T-helper 1 cell treated with Interleukin-12 subunit alpha and Interleukin-12 subunit beta and Interleukin-4 antibody, amounts not matched to agents 30 μg/mL and 1 μg/mL, for 36 hours (primary cell): ENCODE data around the gene FABP1.

Source experiments
- H3K27ac Mint-ChIP-seq: one replicate; pipeline ENCODE4 v1.8.0; 2021; ENCODE audit warnings: mild to moderate bottlenecking, mixed read lengths
- H3K27me3 Mint-ChIP-seq: one replicate; pipeline ENCODE4 v1.8.0; 2021; ENCODE audit warnings: low read depth, mixed read lengths
- H3K36me3 Mint-ChIP-seq: one replicate; pipeline ENCODE4 v1.8.0; 2021; ENCODE audit warnings: low read depth, mixed read lengths
- H3K4me1 Mint-ChIP-seq: one replicate; pipeline ENCODE4 v1.8.0; 2021; ENCODE audit warnings: low read depth, mixed read lengths
- H3K4me3 Mint-ChIP-seq: one replicate; pipeline ENCODE4 v1.8.0; 2021; ENCODE audit warnings: mild to moderate bottlenecking, moderate library complexity, mixed read lengths
- H3K9me3 Mint-ChIP-seq: one replicate; pipeline ENCODE4 v1.8.0; 2021; ENCODE audit warnings: mixed read lengths

The FABP1 gene

DNA sequence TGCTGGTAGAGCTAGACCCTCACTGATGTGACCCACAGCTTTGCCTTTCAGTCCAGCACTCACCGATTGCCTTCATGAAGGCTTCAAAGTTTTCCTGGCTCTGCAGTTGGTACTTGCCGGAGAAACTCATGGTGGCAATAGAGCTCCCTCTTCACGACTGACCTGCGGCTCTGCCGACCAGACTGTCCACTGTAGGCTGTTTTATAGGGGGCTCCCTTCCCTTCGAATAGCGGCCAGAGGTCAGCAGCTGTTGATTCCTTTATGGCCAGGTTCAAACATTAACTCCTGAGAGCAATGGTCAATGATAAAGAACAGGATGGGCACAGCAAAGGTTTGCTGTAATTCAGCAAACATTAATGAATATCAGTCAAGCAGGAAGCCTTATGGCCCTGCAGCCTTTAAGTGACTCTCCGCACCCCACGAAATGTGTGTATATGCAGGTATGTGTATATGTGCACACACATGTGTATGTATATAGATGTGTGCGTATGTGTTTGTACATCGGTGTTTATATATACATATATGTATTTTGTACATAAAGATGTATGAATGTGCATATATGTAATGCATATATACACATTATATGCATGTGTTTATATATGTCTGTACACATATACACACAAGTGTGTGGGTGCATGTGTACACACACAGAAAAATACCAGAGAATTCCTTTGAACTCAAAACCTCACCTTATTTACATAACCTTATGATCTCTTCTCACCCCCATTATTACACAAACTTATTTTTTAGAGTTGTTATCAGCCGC, at the start of gene FABP1:
FABP1 (minus strand) TSS at position 175 of the 766 bp plus-strand sequence; CDS start at position 130, 45 bp downstream.
- Mint-ChIP-seq H3K27ac (no peak within 1 kb of the TSS), H3K27me3 (peaks cover 6% of the 10 kb centered on the region), H3K36me3 (no peaks in the 10 kb centered on the region), H3K4me3 (no peak within 1 kb of the TSS), H3K4me1 (no peaks in the 10 kb centered on the region), H3K9me3 (no peaks in the 10 kb centered on the region)

DNA sequence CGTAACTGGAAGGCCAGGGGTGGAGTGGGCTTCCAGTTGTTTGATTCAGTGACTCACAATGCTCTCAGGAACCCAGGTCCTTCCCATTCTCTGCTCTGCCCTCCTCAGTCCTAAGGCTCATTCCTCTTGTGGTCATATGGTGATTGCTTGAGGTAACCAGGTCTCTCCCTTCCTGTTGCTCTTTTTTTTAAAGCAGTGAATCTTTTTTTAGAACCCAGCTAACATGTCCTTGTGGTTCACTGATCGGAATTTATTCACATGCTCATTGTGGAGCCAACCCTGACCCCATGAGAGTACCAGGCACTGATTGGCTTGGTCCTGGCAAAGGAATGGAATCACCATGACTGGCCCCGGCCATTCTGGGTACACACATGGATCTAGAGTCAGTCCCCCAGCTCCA, 49.7 kb upstream of the FABP1 start:
- H3K4me3 Mint-ChIP-seq, result no peak overlapping the region

DNA sequence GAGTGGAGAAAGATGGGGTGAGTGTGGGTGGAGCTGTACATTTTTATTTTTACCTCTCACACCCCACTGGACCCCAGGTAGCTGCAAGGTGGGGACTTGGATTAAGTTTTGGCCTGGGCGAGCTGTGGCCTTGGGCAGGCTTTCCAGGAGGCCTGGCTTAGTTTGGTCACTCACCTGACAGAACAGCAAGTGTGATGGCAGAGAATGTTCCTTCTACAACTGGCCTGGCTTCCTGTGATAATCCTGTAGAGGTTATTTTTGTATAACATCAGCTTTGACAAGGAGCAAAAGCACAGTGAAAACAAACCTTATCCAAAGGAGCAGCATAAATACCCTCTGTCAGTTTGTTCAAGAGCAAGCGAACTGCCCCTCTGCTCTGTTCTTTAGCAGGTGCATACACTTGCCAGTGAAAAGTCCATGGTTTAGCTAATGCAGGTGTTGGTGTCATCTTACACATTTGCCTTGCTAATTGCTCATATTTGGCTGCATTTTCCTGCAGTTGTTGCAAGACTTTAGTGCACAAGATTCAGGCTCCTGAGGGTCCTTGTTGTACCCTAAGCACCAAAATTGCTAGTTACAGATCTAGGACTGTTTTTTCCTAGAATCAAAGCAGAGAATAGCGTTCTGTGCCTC, 48.6 kb upstream of the FABP1 start:
- H3K27me3 Mint-ChIP-seq, result peaks cover 19% of the 10 kb centered on the region
- no peaks in the 10 kb centered on the region for H3K9me3 Mint-ChIP-seq
- H3K27ac Mint-ChIP-seq, result no peak overlapping the region
- H3K4me1 Mint-ChIP-seq, result peaks cover 1% of the 10 kb centered on the region
- H3K4me3 Mint-ChIP-seq, result no peak overlapping the region
- H3K36me3 Mint-ChIP-seq, result no peaks in the 10 kb centered on the region

More for the DNA sequence above, 49.7 kb upstream of the FABP1 start:
- Mint-ChIP-seq H3K4me1 (peaks cover 10% of the 10 kb centered on the region), H3K9me3 (no peaks in the 10 kb centered on the region), H3K27ac (no peak overlapping the region), H3K36me3 (no peaks in the 10 kb centered on the region), H3K27me3 (peaks cover 13% of the 10 kb centered on the region)

DNA sequence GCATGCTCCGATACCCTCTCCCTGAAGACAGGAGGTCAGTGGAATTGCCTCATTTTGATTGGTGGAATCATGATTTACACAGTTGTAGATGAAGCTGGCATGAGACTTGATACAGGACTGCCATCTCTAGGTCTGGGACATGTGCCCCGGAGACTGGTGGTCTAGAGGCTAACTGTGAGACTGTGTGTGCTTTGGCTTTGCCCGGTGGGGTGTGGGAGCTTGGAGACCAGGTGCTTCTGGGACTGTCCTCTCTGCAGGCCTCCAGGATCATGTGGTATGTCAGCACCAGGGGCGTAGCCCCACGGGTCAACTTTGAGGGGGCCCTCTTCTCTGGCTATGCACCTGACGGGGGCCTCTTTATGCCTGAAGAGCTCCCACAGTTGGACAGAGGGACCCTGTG, 45.0 kb upstream of the FABP1 start:
- Mint-ChIP-seq H3K27ac (no peak overlapping the region), H3K36me3 (peaks cover 2% of the 10 kb centered on the region), H3K27me3 (peaks cover 34% of the 10 kb centered on the region), H3K9me3 (no peaks in the 10 kb centered on the region), H3K4me3 (no peak overlapping the region), H3K4me1 (peaks cover 2% of the 10 kb centered on the region)

DNA sequence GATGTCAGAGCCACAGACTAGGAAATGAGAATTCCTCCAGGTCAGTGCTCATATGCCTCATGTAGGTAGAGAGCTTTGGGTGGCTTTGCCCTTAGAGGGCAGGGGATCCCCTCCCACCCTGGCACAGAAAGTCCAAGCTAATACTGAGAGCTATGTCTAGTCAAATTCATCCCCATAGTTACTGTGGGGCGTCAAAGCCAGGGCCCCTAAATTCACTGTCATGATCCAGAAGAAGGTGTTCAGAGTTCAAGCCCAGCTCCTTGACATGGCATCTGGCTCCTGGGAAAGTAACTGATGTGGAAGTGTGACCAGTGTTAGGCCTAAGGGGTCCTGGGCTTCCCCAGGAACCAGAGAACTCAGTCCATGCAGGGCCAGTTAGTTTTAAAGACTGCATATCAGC, 44.1 kb upstream of the FABP1 start:
- peaks cover 2% of the 10 kb centered on the region for H3K36me3 Mint-ChIP-seq
- H3K4me1 Mint-ChIP-seq, result peaks cover 2% of the 10 kb centered on the region
- no peaks in the 10 kb centered on the region for H3K9me3 Mint-ChIP-seq
- no peak overlapping the region for H3K27ac Mint-ChIP-seq
- H3K4me3 Mint-ChIP-seq, result no peak overlapping the region
- H3K27me3 Mint-ChIP-seq, result peaks cover 28% of the 10 kb centered on the region

DNA sequence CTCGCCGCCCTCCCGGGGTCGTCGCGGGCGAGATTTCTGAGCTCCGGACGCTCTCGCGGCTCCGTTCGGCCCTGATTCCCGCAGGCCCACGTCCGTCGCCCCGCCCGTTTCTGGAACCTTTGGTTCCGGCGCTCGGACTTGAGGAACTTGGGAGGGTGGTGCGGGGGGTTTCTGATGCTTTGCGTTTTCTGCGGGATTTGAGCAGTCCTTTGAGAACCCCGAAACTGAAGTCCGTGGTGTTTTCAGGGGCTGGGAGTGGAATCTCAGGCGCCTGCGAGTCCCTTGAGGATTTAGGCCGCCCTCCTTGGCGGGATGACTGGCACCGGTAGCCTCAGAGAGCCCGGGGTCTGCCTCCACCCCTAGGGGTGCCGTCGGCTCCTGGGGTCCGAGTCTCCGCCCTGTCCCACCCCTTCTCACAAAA, 42.6 kb upstream of the FABP1 start:
- no peak overlapping the region for H3K27ac Mint-ChIP-seq
- peaks cover 2% of the 10 kb centered on the region for H3K4me1 Mint-ChIP-seq
- H3K36me3 Mint-ChIP-seq, result peaks cover 2% of the 10 kb centered on the region
- no peaks in the 10 kb centered on the region for H3K9me3 Mint-ChIP-seq
- H3K27me3 Mint-ChIP-seq, result peaks cover 27% of the 10 kb centered on the region
- H3K4me3 Mint-ChIP-seq, result peak overlapping the region; percentile 74

DNA sequence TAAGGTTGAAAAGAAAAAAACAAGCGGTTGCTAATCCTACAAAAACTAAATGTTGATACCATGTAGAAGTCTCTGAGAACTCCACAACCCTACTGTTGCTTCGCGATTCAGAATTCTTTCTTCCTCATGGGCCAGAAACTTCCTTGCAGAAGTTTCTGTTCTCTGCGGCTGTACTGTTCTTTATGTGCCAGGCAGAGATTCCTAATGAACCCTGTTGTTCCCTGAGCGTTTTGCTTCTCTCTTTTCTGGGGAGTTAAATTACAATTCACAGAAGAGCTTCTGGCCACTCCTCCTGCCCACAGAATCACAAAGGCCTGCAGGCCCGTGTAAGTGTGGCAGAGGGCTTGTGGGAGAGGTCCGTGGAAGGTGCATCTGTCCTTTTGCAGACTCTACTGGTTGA, 40.5 kb upstream of the FABP1 start:
- no peak overlapping the region for H3K4me3 Mint-ChIP-seq
- H3K27ac Mint-ChIP-seq, result no peak overlapping the region
- H3K9me3 Mint-ChIP-seq, result no peaks in the 10 kb centered on the region
- H3K27me3 Mint-ChIP-seq, result peaks cover 33% of the 10 kb centered on the region
- H3K36me3 Mint-ChIP-seq, result peaks cover 2% of the 10 kb centered on the region
- H3K4me1 Mint-ChIP-seq, result peaks cover 2% of the 10 kb centered on the region

DNA sequence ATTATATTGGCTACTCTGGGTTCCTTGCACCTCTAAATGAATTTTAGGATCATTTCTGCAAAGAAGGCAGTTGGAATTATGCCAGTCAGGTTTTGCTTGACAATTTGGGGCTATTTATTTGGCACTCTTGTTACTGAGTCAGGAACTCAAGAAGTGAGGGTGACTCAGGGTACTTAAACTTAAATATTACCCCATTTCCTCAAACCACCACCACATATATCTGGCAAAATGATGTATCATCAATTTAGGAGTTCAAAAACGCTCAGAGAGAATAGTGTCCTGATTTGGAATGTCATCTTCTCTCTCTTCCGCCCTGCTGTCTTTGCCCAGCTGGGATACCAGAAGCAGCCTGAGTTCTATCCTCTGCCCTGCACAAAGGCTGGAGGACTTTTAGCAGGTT, 39.9 kb upstream of the FABP1 start:
- Mint-ChIP-seq H3K4me1 (peaks cover 2% of the 10 kb centered on the region), H3K4me3 (no peak overlapping the region), H3K27ac (no peak overlapping the region), H3K9me3 (no peaks in the 10 kb centered on the region), H3K36me3 (peaks cover 2% of the 10 kb centered on the region), H3K27me3 (peaks cover 33% of the 10 kb centered on the region)

DNA sequence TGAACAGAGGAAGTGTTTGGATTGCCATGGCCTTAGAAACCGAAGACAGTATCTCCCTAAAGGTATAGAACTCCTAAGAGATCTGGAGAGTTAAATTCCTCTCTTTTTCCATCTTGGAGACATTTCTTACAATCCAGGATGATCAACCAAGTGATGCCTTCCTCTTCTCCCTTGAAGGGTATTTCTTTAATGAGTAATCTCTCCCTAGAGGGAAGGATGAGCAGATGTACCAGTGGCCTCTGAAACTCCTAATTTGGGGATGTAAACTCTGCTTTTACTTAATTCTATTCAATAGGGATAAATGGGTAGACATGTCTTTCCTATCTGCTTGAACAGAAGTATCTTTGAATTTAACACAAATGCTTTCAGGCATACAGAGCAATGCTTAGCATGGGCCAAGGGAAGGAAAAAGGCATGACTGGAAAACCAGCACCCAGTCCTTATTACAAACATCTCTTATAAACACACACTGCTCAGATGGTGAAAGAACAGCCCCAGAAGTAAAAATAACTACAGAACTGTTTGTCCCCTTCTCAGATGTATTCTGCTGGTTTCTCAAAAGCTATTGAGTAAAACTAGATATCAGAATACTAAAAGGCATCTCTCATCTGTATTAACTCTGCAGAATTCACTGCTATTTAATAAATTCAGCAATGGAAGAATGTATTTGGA, 37.6 kb upstream of the FABP1 start:
- Mint-ChIP-seq H3K4me1 (no peaks in the 10 kb centered on the region), H3K4me3 (no peak overlapping the region), H3K27me3 (peaks cover 15% of the 10 kb centered on the region), H3K9me3 (no peaks in the 10 kb centered on the region), H3K27ac (no peak overlapping the region), H3K36me3 (no peaks in the 10 kb centered on the region)

DNA sequence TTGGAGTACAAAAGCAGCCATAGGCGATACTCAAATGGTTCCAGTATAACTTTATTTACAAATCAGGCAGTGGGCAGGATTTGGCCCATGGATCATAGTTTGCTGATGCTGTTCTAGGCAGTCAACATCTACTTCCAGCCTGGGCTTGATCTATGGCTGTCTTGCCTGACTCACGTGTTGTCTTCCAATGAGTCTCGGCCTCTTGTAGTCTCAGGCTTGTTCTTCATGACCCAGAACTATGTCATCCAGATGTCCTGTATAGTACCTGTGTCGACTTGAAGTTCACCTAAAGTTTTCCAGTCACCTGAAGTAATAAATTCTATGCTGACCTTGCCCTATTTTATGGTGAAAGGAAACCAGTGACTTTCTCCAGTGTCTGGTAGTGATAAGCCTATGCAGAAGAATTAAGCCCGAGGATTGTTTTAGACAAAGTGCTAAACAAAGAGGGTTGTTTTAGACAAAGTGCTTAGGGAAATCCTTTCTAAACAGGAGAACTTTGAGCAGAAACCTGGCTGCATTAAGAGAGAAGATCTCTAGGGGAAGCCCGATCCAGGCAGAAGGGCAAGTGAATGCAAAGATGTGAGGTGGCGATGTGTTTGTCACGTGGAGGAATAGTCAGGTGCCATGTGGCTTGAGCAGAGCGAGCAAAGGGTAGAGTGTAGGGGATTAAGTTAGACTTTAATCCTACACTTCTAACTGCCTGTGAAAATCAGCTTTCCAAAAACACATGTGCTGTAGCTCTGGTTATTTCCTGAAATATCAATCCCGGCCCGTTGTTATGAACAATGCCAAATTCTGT, 33.8 kb upstream of the FABP1 start:
- H3K4me3 Mint-ChIP-seq, result no peak overlapping the region
- H3K4me1 Mint-ChIP-seq, result no peaks in the 10 kb centered on the region
- H3K27me3 Mint-ChIP-seq, result peaks cover 11% of the 10 kb centered on the region
- H3K9me3 Mint-ChIP-seq, result no peaks in the 10 kb centered on the region
- no peaks in the 10 kb centered on the region for H3K36me3 Mint-ChIP-seq
- H3K27ac Mint-ChIP-seq, result no peak overlapping the region

DNA sequence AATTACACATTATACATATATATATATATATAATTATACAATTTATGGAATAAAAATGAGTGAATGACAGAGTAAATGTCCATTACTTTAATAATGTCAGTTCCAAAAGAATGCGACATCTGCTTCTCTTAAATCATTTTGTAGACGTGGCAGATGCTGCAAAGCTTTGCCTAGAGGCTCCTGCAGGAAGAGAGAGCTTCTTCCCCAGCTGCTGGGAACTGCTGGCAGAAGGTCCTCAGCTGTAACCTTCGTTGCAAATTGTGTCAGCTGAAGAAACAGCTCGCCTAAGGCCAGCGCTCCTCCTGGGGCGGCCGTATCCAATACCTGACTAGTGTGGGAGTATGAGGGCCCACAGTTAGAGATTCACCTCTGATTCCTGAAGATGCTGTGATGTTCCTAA, 32.7 kb upstream of the FABP1 start:
- Mint-ChIP-seq H3K27me3 (peaks cover 11% of the 10 kb centered on the region), H3K27ac (no peak overlapping the region)

DNA sequence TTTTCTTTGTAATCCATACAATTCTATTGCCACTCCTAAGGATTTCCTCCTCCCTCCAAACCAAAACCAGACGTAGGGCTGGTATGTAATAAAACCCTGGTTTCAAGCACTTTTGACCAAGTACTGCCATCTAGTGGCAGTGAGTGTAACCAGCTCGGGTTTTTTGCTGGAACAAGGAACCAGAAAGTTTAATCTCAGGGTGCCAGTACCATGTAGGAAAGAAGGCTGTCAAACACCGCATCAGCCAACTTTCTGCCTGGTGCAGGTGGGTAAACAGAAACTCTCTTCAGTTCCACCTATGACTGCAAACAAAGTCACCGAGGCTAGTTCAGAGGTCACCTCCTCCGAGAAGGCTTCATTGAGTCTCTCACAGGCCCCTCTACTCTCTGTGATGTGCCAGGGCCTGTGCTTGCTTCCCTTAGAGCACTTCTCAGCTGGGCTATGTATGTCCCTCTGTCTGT, 32.1 kb upstream of the FABP1 start:
- Mint-ChIP-seq H3K27me3 (peaks cover 12% of the 10 kb centered on the region), H3K36me3 (no peaks in the 10 kb centered on the region), H3K4me3 (no peak overlapping the region), H3K4me1 (no peaks in the 10 kb centered on the region), H3K27ac (no peak overlapping the region), H3K9me3 (no peaks in the 10 kb centered on the region)

More for the DNA sequence above, 32.7 kb upstream of the FABP1 start:
- Mint-ChIP-seq H3K4me3 (no peak overlapping the region), H3K4me1 (no peaks in the 10 kb centered on the region), H3K9me3 (no peaks in the 10 kb centered on the region), H3K36me3 (no peaks in the 10 kb centered on the region)

DNA sequence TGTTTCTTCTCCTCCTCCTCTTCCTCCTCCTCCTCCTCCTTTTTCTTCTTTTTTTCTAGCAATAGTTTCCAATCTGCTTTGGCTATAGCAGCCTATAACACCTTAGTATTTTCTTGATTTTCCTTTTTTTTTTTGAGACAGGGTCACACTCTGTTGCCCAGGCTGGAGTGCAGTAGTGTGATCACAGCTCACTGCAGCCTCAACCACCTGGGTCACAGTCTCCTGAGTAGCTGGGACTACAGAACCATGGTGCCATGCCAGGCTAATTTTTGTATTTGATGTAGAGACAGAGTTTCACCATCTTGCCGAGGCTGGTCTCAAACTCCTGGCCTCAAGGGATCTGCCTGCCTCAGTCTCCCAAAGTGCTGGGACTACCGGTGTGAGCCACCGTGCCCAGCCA, 31.6 kb upstream of the FABP1 start:
- Mint-ChIP-seq H3K27ac (no peak overlapping the region), H3K4me1 (no peaks in the 10 kb centered on the region), H3K9me3 (no peaks in the 10 kb centered on the region), H3K36me3 (no peaks in the 10 kb centered on the region), H3K4me3 (no peak overlapping the region), H3K27me3 (peaks cover 16% of the 10 kb centered on the region)

DNA sequence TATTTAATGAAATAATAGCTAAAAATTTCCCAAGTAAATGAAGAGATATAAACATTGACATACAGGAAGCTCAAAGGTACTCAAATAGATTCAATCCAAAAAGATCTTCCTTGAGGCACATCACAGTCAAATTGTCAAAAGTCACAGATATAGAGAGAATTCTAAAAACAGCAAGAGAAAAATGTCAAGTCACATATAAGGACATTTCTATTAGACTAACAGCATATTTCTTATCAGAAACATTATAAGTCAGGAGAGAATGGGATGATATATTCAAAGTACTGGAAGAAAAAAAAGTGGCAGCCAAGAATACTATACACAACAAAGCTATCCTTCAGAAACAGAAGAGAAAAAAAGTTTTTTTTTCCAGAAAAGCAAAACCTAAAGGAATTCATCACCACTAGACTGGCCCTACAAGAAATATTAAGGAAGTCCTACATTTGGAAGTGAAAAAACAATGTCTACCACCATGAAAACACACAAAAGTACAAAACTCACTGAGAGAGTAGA, 21.1 kb upstream of the FABP1 start:
- Mint-ChIP-seq H3K27ac (no peak overlapping the region), H3K4me1 (no peaks in the 10 kb centered on the region), H3K36me3 (no peaks in the 10 kb centered on the region), H3K27me3 (peaks cover 12% of the 10 kb centered on the region), H3K4me3 (no peak overlapping the region), H3K9me3 (peaks cover 25% of the 10 kb centered on the region)
